HFFc6 (cell line): ENCODE data around the gene E4F1. TPM values are rescaled to one million over a fixed set of nuclear protein-coding genes. Genes with fewer than 3 reads are reported as not detected.
"Not testable (repeated sequence)": the region's sequence is repeated elsewhere in the genome, so short reads cannot be mapped to it uniquely, and the experiment has no call there.

Experiments
- DNase-seq: peaks from one replicate; pipeline ENCODE4 v3.0.0-alpha.2; 2018
- H3K27ac Mint-ChIP-seq: 2 replicates; pipeline ENCODE4 v1.8.0; 2020; ENCODE audit warnings: mild to moderate bottlenecking, mixed read lengths
- H3K27me3 Mint-ChIP-seq: 2 replicates; pipeline ENCODE4 v1.8.0; 2021; ENCODE audit warnings: mild to moderate bottlenecking, moderate library complexity, mixed read lengths; ENCODE audit not compliant: insufficient read depth
- H3K36me3 Mint-ChIP-seq: 2 replicates; pipeline ENCODE4 v1.8.0; 2021; ENCODE audit warnings: low read depth, mixed read lengths
- H3K4me1 Mint-ChIP-seq: 2 replicates; pipeline ENCODE4 v1.8.0; 2020; ENCODE audit warnings: low read depth, mixed read lengths
- H3K4me3 Mint-ChIP-seq: 2 replicates; pipeline ENCODE4 v1.8.0; 2020; ENCODE audit warnings: mild to moderate bottlenecking, moderate library complexity, mixed read lengths
- H3K9me3 Mint-ChIP-seq: 2 replicates; pipeline ENCODE4 v1.8.0; 2020; ENCODE audit warnings: mild to moderate bottlenecking, mixed read lengths
- CTCF ChIP-seq: fragments of 200-600 bp; sonication (generic); IDR thresholded peaks from 2 replicates; pipeline ENCODE4 v1.5.0; 2021; ENCODE audit warnings: antibody characterized with exemption, mild to moderate bottlenecking
- total RNA-seq, 6 experiments: library from RNA; stranded (reverse); fragmentation: NEBNext Ultra II Directional; extraction: Animal tissue kit (Norgen Biotek cat#: 25700); gene quantifications; 2 replicates in 1 of 6; 3 replicates in 5 of 6; pipeline ENCODE4 v1.2.3, GENCODE V29; 2021

The E4F1 gene
- total RNA-seq, 6 experiments from 2014 or later = 15.8 to 19.8 (median 16.7) TPM

DNA sequence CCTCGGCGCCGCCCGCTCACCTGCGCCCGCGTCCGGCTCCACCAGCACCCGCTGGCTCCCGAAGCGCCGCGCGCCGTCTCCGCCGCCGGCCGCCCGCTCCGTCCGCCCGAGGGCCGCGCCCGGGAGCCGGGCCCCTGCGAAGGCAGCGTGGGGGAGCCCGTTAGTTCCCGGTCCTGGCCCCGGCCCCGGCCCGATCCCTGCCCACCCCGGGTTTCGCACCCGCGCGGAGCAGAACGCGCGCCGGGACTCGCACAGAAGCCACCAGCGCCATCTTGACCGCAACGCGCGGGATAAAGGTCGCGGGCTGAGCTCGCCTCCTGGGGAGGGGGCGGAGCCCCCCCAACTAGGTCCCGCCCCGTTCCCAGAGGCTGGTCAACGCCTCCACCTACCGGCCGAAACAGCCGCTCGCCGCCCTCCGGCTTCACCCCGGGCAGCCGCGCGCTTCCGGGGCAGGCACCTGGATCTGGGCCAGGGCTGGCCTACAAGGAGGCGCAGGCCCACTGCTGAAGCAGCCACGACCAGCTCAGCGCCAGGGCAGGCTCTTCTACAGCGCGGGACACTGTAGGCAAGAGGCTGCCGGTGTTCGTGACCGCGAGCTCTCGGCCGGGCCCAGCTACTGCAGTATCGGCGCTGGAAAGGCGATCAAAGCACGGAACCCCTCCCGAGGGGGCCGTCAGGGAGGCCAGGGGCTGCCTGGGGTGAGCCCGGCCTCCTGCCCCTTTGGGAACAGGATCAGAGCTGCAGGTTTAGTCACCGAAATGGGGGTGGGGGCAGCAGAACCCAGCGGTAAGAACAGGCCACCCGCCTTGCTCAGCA, 28.1 kb downstream of the E4F1 start, which contains the start of gene ECI1:
TSS of gene ECI1 (minus strand) at position 292 of the 816 bp plus-strand sequence. CDS start at position 271, 21 bp downstream.
- peaks cover 24% of the 10 kb centered on the region for H3K4me1 Mint-ChIP-seq
- TF ChIP-seq CTCF = peak; percentile 78
- DNase-seq = peak; percentile 95
- H3K9me3 Mint-ChIP-seq = no peaks in the 10 kb centered on the region
- no peaks in the 10 kb centered on the region for H3K27me3 Mint-ChIP-seq
- peak within 1 kb of the TSS; percentile 97 for H3K4me3 Mint-ChIP-seq
- peak within 1 kb of the TSS; percentile 86 for H3K27ac Mint-ChIP-seq
- peaks cover 25% of the 10 kb centered on the region for H3K36me3 Mint-ChIP-seq

DNA sequence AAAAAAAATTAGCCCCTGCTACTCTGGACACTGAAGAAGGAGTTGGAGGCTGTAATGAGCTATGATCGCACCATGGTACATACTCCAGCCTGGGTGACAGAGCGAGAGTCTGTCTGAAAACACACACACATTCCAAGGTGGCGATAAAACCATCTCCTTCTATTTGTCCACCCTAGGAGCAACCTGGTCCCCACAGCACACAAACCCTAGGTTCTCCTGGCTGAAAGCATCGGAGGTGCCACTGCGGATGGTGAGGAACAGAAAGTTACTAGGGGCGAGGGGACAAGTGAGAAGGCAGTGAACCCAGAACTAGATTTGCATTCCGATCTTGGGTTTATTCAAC, 29.4 kb downstream of the E4F1 start:
- no peak overlapping the region for H3K4me3 Mint-ChIP-seq
- H3K36me3 Mint-ChIP-seq = peaks cover 30% of the 10 kb centered on the region
- no peak for DNase-seq
- H3K27me3 Mint-ChIP-seq = no peaks in the 10 kb centered on the region
- no peaks in the 10 kb centered on the region for H3K9me3 Mint-ChIP-seq
- no peak for TF ChIP-seq CTCF
- peaks cover 24% of the 10 kb centered on the region for H3K4me1 Mint-ChIP-seq
- peak overlapping the region; percentile 79 for H3K27ac Mint-ChIP-seq

- Mint-ChIP-seq H3K4me1 (peaks cover 24% of the 10 kb centered on the region), H3K9me3 (no peaks in the 10 kb centered on the region), H3K4me3 (no peak overlapping the region), H3K27ac (peak overlapping the region; percentile 79), H3K27me3 (no peaks in the 10 kb centered on the region), H3K36me3 (peaks cover 30% of the 10 kb centered on the region)
- no peak for DNase-seq
- TF ChIP-seq CTCF = no peak
Observed at GRCh38 chr16:2253293-2253692, 29.9 kb downstream of the E4F1 start.

DNA sequence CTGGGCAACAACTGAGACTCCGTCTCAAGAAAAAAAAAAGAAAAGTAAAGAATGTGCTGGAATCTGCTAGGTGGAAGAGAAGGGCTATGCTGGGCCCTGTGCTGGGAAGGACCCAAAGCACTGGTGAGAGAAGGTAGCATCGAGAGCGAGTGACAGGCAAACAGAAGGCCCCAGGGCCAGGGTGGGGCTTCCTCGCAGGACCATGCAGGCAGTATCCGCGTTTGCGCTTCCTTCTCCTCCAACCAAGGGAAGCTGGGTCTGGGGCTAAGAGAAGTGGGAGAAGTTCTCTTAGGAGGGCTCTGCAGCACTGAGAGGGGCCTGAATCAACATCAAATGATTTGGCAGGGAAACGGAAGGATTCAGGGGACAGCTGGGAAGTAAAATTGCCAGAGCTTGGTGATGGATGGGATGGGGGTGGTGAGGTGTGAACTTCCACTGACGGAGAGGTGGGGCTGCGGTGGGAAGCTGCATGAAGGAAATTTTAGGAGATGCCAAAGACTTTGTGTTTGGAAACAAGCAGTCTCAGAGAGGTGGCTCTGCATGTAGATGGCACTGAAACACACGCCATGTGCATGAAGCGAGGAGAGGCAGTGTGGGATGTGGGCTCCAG, 33.2 kb downstream of the E4F1 start:
- Mint-ChIP-seq H3K27me3 (no peaks in the 10 kb centered on the region), H3K4me3 (no peak overlapping the region), H3K4me1 (peaks cover 15% of the 10 kb centered on the region), H3K36me3 (peaks cover 35% of the 10 kb centered on the region), H3K27ac (0 out of 2 replicates have a peak overlapping the region, but pooled peaks have one; percentile 24), H3K9me3 (no peaks in the 10 kb centered on the region)
- TF ChIP-seq CTCF = no peak
- DNase-seq = no peak

DNA sequence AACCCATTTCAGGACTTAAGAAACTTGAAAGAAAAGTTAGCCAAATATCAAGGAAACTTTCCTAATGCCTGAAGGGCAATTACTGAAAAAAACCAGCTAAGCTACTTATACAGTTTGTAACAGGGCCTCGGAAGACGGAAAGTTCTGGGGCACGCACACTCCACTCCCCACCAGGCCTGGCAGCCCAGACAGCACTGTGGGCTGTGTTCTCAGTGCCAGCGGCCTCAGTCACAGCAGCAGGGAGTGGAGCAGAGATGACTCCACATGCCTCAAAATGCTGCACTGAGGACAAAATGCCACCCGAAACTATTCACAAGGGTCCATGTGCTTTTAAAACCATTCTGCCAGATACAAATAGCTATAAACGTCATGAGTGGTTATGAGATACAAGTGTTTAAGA, 34.3 kb downstream of the E4F1 start:
- DNase-seq = no peak
- Mint-ChIP-seq H3K27me3 (no peaks in the 10 kb centered on the region), H3K36me3 (peaks cover 44% of the 10 kb centered on the region), H3K27ac (no peak overlapping the region), H3K4me1 (peaks cover 8% of the 10 kb centered on the region), H3K9me3 (no peaks in the 10 kb centered on the region), H3K4me3 (no peak overlapping the region)
- TF ChIP-seq CTCF = no peak

DNA sequence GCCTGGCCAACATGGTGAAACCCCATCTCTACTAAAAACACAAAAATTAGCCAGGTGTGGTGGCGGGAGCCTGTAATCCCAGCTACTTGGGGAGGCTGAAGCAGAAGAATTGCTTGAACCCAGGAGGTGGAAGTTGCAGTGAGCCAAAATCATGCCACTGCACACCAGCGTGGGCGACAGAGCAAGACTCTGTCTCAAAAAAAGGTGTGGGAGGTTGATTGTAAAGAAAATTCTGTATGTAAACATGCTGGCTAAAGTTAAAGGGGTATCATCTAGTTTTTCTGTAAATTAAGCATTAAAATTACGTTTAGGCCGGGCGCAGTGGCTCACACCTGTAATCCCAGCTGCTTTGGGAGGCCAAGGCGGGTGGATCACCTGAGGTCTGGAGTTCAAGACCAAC, 35.1 kb downstream of the E4F1 start:
- H3K27me3 Mint-ChIP-seq, H3K4me1 Mint-ChIP-seq, H3K4me3 Mint-ChIP-seq, H3K9me3 Mint-ChIP-seq, DNase-seq, H3K27ac Mint-ChIP-seq: not testable (repeated sequence)
- peaks cover 39% of the 10 kb centered on the region for H3K36me3 Mint-ChIP-seq
